DMS53 (cell line): ENCODE results near the gene KCNE1.

Experiments used
- DNase-seq: peaks from one replicate; lab custom pipeline; 2025; lab: John Stamatoyannopoulos, UW

Gene KCNE1

DNA sequence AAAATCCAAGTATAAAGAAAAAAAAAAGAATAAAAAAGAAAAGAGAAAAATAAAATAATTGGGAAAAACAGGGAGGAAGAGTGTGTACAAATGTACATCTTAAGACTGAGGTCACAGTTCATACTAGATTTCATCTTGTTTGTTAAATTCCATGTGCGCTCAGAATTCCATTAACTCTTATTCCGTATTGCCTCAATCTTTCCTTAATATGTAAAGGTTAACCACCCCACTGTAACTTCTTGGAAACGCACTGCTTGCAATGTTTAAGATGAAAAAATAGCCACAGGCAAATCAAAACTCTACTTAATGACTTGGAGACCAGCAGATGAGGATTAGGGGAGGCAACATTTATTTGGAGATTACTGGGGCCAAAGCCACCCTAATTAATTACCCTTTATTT is 23.9 kb upstream of the KCNE1 start:
- no peak for DNase-seq

DNA sequence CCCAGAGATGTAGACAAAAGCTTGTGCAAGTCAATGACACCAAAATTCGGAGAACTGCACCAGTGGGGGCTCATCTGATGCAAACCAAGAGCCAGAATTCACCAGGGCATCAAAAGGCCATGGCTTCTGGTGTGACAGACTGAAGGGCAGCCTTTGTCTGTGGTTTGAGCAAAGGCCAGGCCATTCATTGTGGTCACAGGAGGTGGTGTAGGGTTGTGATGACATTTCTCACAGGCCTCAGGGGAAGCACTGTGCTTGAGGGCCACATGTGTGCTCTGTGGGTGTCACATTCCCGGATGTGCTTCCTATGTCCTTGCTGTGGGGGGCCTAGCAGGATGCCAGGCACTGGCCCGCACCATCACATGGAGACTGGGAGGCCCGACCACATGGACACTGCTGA is 22.5 kb upstream of the KCNE1 start:
- DNase-seq, result no peak

DNA sequence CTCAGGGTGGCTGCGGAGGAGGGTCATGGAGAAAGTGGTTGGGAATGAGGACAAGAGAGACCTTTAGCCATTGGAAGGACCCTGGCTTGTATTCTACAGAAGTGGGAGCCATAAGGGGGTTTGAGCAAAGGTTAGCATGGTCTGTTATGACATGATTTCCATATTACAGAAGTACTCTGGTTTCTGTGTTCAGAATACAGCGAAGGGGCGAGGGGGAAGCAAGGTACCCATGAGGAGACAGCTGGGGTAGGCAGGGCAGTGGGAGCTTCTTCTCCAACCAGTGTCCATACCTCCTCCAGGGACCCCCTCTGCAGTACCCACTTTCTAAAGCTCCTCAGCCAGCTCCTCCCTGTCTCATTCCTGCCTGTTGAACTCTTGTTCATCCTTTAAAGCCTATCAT is 21.9 kb upstream of the KCNE1 start:
- no peak for DNase-seq

DNA sequence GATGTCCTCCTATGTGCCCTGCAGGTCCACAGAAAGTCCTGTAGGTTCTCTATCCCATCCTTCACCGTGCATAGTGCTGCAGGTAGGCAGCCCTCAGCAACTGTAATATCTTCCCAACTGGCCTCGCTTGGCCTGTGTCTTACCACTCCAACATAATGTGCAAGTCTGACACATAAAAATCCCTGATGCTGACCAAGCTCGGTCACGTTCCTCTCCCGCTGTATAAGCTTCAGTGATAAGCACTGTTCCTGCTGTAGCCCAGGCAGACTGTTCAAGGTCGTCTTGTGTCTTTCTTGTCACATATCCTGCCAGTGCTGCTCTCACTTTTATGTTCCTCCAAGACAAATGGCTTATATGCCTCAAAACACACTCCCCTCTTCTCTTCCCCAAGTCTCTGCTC is 19.4 kb upstream of the KCNE1 start:
- DNase-seq, result no peak

DNA sequence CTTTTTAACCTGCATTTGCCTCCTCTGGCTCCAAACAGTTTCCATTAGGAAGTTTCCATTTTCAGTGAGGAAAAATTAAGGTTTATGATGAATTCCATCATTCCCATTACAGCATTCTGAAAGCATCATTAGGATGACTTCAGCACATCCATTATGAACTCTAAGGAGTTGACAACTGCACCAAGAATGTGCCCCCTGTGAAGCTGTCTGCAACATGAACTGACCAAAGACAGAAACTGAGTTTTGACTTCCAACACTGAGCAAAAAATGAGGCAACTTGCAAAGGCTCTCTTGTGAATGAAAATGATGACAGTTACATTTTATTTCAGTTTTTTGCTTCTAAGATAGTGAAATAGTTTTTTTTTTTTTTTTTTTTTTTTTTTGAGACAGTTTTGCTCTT is 18.3 kb upstream of the KCNE1 start:
- no peak for DNase-seq

DNA sequence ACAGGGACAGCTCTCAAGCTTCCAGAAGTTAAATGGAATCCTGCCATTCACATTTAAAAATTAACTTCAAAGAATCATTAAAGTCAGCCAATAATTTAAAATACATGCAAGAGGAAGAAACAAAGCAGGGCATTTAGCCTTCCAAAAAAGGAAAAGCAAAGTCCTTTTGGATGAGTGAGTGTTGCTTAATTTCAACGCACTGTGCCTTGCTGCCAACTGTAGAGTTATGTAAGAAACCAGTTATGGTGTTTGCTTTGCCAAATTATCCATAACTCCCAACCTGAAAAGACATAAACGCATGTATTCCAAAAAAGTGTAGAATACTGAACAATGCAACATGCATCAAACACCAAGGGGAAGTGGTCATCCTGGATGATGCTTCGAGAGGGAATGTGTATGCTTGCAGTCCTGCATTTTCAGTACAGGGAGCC is 16.1 kb upstream of the KCNE1 start:
- no peak for DNase-seq

DNA sequence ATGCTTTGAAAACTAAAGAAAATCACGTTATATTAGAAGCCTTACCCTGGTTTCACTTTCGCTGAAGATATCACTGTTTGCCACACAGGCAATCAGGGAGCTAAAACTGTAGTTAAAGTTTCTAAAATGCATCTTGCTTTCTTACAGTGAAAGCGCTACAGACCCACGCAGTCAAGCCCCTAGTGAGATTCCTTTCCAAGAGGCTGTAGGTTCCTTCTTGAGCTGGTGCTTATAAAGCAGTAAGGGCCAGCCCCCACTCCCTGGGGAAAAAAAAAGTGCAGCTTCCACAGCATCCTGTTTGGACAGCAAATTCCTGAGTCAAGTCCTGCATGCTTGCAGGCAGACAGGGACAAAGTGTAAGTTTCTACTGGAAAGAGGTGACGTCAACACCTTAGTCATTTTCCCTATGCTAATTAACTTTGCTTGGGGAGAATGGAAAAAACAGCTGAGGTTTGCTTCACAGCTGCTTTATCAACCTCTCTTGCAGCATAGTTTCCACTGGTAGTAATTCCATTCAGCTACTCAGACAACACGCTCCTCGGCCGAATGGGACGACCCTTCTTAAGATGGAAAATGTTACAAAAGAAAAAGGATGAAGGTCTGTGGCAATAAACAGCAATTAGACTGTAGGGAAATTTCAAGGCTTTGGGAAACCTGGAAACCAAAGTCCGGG is 14.7 kb upstream of the KCNE1 start:
- DNase-seq, result peak; percentile 75

DNA sequence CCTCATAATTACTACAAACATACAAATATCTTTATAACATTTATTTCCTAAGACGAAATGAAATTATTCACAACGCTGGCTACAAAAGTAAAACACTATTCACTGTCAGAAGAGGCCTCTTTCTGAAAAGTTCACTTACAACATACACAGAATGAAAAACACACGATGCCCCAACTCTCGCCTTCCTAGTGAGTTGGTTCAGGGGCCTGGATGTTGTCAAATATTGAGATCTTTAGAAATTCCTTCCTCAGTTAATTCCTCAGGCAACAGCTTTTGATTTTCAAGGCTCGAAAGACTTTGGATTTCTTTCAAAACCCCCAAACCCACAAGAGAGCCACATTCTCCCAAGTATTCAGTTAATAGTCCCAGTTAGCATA is 14.2 kb upstream of the KCNE1 start:
- no peak for DNase-seq

DNA sequence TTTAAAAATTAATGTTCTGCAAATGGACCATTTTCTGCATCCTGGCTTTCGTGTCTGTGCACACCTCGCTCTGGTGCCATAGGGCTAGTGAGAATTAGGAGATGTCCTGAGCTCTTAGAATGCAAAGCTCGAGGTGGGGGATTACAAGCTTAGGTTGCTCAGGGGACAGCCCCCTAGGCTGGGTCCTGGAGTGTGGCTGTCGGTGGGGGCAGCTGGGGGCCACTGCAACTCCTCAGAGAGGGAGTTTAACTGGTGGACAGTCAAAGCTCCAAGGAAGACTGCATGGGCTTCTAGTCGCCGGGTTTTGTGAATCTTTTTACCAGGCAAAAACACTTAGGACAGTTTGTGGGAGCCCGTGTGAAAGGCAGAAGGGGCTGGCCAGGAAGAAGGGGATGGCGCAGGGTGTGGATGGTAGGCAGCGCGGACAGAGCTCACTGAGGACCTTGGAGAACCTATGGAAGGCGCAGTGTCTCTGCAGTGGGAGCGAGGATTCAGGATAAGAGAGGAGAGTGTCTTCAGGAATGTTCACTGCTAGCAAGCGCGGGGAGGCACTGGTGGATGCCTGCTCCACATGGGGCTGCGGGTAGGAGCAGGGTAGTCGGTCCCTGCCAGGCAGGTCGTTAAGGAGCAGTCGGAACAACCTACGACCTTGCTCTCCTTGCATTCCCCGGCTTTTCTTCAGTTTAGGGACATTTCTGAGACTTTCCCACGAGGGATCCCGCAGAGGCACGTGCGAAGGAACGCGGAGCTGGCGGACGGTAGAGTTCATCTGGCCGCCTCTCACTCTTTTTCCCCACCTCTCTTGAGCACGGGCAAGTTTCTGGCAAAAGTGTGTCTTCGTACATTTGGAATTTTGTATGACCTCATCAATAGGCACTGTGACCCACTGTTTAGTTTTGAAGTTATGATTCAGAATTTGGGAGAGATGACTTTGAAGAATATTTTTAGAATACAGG is 12.9 kb upstream of the KCNE1 start:
- DNase-seq, result no peak

DNA sequence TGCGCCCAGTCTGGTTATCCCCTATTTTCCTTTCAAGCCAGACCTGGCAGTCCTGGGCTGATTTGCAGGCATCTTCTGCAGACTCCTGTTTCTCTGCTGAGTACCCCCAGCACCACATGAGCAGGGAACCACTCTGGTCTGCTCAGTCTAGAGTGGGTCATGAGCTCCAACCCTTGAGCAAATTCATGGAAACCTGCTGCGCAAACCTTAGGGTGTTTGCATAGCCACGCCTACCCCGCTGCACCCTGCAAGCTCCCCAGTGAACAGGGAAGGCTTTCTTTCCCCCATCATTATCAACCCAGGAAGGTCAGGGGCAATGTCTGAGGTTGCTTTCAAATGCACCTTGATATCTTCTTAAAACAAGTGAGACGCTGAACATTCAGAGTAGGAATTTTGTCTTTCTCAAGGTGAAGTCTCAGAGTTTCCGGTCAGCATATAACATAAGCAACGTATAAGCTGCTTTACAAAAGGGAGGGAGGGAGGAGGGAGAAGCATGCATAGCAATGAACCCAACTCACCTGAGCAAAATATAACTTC is 11.1 kb upstream of the KCNE1 start:
- no peak for DNase-seq

DNA sequence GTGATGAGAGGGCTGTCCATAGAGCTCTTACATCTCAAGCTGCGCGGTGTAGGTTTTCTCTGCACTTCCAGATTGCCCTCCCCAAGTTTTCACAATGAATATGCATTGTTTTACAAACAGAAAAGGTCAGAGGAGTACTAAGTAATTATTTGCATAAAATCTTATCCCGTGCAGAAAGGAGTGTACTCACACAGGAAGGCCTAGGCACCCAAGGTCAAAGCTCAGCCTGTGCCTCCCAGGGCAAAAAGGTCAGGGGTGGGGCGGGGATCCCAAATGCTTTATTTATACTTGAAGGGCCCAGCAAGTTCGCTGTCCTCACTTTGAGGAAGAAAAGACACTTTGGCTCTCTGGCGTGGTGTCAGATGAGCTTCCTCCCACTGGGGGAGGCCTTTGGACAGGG is 10.3 kb upstream of the KCNE1 start:
- DNase-seq, result peak; percentile 3

DNA sequence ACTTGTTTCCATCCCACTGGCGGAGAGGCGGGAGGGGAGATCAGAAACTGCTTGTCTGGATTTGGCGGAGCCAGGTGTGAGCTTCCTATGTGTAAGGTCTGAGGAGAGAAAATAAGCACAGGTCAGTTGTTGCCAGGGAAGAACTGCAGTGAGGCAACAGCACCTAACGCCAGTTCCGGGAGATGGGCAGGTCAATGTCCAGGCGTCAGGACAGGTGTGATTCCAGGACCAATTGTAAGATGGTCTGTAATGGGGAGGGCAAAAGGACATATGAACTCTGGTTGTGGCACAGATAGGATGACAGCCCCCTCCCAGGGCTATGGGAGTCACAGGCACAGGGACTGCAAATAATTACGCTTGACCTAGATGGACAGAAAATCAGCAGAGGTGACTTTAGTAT is 9.6 kb upstream of the KCNE1 start:
- DNase-seq, result no peak

DNA sequence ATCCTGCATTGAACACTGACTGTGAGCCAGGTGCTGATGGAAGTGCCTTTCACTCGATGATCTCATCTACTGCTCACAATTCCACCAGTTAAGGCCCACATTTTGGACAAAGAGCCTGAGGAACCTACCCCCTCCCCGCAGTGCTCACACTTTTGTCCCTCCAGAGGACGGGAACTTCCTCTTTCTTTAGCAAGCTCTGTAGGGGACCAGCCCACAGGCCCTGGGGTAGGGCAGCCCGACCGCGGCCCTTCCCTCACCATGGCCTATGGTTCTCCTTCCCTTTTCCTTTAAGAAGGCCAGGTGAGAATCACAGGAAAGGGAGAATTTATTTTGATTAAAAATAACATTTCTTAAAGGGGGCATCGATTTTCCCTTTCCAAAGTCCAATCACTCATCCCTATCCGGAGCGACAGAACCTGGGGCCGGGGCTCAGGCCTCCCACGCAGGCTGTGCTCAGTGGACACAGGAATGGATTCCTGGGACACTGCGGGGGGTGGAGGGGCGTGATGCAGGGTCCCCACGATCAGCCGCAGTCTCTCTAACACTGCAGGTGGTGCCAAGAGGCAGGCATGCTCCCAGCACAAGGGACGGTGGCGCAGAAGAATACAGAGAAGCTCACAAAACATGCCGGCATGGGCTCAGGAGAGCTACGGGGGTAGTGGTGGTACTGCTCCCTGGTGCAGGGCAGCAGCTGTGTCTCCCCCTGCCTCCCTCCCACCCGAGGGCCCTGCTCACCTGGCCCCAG is 8.9 kb upstream of the KCNE1 start:
- no peak for DNase-seq

DNA sequence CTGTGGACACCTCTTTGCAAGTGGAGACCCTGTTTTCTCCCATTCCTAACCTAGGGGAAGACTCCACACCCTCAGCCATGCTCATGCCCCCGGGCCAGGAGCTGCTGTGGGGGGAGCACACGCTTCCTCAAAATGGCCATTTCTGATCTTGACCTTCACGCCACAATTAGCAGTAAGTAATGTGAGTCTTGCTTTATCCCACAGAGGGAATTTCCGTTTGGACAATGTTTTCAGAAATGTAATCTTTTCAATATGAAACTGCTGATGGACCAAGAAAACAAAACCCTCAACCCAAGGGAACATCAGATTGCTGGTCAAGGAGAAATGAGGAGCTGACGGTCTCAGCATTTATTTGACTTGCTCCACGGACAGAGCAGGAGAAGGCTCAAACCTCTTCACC is 8.3 kb upstream of the KCNE1 start:
- no peak for DNase-seq

DNA sequence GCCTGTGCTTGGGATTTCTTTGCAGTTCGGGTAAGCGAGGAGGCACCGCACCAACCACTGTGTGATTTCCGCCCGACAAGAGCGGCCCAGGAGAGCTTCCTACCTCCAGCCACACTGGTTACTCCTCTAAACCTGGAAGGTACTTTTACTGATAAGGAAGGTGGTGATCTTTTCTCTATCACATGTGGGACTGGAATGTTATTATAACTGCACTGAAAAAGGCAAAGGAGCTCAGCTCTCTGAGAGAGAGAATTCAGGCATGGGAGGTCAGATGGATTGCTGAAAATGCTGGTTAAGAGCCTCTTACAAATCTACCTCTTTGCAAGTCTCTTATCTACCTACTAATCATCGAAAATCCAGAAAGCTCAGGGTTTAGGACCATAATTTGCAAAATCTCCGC is 7.7 kb upstream of the KCNE1 start:
- no peak for DNase-seq

DNA sequence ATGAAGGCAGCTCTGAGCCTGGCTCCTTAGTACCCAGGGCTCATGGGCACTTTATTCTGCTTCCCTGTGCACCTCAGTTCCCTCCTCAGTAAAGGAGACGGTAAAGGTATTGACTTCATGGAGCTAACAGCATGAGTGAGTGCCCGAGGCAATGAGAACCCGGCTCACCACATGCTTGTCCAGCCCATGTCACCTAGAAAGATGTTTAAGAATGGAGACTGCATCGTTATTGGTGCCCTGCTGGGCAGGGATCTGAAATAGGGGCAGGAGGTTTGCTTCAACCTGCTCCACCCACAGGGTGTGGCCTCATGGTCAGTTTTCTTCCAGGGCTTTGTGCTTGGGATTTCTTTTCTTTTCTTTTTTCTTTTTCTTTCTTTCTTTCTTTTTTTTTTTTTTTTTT is 7.0 kb upstream of the KCNE1 start:
- DNase-seq, result no peak

DNA sequence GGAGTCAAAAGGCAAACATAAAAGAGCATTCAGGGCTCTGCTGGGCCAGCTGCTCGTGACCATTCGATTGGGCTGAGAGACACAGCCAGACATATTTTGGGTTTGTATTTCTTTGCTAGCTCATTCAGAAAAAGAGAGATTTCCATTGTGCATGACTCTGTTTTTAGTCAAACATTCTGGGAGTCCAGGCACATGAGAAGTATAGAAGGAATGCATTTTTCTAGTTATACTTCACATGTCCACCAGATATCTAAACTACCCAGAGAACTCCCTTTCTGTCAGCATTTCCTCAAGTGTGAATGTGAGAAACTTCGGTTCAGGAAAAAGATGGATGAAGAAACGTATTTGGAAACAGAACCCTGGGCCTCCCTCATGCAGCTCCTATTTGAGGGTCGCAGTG is 6.3 kb upstream of the KCNE1 start:
- DNase-seq, result no peak

DNA sequence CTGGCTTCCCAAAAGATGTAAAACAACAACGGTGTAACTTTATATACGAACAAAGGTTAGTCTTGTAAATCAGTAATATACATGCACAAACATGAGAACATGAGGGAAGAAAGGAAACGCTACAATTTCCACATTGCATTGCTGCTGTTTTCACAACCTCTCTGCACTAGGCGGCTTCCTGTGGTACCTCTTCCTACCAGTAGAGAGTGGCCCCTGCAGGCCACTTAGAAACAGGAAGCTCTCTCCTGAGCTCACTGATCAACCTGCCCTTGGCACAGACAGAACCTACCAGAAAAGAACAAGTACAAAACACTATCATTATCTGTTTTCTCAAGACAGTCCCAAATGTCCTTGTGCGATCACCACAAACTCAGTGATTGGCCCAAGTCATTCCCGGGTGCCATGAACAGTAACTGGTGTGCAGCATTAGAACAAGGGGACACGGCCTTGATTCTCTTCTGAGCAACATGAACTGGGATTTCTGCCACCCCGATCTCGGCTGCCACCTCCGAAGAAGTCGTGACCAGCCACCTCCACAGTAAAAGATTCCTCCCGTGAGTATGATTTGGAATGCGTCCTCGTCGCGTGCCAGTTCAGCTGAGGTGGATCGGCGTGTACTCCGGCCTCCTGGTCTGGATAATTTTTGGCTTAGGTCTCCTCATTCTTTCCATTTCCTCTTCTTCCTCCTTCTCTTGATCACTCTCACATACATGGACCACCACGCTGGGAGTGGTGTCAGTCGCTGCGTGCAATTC is 5.7 kb upstream of the KCNE1 start:
- DNase-seq, result peak; percentile 50

DNA sequence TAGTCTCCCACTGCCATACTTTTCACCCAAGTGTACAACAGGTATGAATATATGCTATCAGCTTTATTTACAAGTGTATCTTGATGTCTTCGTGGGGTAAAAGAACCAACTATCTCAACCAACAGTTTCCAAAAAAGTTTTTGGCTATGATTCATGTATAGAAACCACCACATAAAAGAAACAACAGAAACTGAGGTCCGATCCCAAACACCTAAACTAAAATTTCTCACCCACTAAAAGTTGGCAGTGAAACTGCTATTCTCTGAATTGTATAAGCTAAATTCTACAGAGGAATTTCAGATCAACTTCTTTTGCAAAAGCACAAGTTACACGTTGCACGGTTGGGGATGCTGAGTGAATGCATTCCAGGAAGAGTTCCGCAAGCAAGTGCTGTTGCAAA is 5.0 kb upstream of the KCNE1 start:
- DNase-seq, result no peak

DNA sequence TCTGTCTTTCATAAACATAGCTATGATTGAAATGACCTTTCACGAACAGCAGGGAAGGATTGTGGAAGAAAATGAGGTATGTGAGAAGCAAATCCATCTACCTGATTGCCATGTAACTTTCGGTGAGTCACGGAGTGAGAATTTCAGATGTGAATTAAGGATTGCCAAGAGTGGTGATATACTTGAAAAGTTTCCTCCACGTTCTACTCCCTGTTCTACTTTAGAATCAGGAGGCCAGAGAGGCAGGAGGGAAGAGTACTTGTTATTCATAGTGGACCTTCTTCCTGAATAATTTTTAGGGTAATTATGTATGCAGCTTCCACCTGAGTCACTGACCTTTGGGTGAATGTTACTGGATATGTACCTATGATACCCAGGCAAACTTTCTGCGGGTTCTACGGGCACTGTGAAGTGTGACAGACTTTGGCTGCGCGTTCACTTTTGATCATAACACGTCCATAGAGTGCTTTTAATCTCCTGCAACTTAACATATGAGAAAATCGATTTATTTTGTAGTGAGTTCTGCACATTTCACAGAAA is 2.6 kb upstream of the KCNE1 start:
- no peak for DNase-seq

DNA sequence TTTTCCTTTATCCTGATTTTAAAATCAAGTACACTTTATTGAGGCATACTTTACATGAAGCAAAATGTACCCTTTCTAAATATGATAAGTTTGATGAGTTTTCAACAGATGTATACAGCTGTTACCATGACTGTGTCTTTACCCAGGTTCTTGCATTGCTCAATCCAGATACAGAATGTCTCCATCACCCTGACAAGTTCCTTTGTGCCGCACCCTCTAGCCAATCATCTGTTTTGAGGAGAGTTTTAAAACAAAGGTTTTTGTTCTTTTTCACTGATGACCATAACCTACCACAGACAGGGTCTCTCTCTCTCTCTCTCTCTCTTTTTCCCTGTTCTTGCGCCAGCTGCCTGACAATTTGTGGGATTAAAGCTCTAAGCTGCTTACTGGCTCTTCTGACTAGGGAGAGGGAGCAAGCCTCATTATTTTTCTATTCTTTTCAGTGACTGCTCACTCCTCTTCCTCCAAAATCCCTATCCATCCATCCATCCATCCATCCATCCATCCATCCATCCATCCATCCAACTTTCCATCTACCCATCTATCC is 1.2 kb upstream of the KCNE1 start:
- DNase-seq, result no peak
